GM12801 (cell line): ENCODE measurements around the gene SMAD3.

Experiments
- TF ChIP-seq, protein P1 (sequence below): IDR thresholded peaks from one replicate; pipeline ENCODE4 v1.5.1; 2011; ENCODE audit warnings: control low read depth; ENCODE audit not compliant: insufficient read length; ENCODE audit errors: extremely low read depth

The SMAD3 gene

DNA sequence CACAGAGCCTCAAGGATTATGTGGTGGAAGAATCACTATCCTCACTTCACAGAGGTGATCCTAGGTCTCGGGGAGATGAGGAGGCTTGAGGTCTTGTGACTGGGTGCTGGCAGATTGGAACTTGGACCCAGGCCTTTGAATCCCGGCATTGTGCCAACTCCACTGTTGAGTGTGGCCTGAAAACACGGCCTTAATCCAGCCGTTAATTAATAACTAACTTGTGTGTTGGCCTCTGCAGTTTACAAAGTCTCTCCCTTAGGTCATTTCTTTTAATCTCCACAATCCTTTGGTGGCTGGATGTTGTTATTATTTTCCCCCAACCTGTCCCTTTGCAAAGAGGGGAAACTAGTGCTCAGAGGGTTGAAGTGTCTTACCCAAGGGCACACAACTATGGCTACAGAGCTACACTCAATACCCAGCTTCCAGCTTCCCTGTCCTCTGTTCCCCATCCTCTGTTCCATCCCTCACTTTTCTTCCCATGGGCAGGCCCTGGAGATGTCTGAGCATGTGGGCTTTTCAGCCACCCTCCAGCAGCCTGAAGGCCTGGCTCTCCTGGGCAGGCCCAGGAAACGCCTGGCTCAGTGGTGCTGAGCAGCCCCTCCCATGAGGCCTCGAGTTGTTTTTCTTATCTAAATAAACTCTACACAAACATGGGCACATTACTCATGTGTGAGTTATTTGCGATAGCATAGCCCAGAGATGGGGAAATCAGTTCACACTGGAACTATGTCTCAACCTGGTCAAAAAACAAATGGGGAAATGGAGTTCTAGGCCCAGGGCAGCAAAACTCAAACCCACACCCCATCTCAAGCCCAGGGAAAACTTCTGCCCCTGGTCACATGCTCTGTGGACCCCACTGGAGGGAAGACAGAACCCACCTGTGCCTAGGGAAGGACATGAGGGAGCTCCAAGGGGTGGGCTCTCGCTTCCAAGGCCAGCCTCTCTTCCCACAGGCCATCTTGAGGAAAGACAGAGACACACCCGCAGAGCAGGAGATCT lies 16.8 kb upstream of the SMAD3 start:
- TF ChIP-seq, protein P1, sequence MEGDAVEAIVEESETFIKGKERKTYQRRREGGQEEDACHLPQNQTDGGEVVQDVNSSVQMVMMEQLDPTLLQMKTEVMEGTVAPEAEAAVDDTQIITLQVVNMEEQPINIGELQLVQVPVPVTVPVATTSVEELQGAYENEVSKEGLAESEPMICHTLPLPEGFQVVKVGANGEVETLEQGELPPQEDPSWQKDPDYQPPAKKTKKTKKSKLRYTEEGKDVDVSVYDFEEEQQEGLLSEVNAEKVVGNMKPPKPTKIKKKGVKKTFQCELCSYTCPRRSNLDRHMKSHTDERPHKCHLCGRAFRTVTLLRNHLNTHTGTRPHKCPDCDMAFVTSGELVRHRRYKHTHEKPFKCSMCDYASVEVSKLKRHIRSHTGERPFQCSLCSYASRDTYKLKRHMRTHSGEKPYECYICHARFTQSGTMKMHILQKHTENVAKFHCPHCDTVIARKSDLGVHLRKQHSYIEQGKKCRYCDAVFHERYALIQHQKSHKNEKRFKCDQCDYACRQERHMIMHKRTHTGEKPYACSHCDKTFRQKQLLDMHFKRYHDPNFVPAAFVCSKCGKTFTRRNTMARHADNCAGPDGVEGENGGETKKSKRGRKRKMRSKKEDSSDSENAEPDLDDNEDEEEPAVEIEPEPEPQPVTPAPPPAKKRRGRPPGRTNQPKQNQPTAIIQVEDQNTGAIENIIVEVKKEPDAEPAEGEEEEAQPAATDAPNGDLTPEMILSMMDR = no peak

DNA sequence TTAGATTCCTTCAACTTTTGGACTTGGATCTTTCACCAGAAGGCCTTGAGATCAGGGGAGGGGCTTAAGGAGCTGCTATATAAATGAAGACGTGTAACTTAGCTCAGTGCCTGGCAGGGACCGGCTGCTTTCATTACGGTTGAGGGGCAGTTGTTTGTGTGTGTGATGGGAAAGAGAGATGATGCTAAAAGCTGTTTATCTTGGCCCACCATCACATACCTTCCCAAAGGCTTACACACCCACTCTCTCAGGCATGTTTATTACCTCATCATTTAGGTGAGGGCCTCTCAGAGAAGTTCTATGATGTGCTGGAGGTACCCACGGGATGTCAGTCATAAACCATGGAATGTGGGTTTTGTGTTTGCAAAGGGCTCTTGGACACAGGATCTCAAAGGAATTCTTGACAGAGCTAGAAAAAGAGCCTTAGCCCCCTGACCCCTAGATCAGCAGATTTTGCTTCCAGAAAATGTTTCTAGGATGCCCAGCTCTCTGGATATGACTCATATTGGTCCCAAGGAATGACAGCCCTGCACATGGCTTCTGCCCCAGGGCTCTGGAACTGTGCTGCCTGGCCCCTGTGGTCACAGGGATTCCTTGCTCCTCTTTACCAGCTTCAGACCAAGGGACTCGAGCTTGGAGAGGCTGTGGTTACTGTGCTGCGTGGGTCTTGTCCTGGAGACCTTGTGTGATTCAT lies 15.9 kb upstream of the SMAD3 start:
- TF ChIP-seq, protein P1 = no peak

DNA sequence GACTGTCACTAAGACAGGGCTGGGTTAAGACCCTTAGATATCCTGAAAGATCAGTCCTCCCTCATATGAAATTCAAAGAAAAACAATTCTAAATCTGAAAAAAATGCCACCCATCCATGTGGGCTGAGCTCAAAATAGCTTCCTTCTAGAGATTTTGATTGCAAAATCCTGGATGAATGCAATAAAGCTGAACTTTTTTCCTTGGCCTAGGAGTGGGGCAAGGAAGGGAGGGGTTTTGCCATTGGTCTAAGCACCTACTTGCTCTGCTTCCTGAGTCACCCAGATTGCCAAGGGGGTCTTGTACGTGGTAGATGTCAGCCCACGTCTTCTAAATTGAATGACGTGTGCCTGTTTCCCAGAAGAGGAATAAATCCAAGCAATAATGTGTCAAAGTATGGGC lies 15.3 kb upstream of the SMAD3 start:
- TF ChIP-seq, protein P1 = no peak

DNA sequence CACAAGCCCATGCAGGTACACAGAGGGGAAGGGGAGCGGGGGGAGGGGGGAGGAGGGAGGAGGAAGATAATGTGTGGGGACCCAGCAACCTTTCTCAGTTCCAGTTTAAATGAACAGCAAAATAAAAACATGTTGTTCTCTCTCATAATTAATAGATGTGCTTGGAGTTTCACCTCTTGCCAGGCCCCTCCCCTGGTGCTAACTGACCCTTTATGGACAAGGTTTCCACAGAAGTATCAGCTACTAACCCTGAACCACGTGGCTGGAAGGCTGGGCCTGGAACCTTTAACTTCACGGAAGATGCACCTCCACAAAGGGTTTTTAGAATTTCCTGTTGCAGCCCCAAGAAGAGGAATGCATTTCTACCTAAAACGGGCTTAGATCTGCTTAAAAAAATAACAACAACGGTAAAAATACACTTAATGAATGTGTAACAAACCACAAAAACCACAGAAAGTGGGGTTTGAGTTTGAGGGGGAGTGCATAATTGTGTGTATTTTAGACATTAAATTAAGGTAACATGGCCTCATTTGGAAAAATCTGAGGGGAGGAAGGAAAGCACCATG lies 14.8 kb upstream of the SMAD3 start:
- TF ChIP-seq, protein P1 = no peak

DNA sequence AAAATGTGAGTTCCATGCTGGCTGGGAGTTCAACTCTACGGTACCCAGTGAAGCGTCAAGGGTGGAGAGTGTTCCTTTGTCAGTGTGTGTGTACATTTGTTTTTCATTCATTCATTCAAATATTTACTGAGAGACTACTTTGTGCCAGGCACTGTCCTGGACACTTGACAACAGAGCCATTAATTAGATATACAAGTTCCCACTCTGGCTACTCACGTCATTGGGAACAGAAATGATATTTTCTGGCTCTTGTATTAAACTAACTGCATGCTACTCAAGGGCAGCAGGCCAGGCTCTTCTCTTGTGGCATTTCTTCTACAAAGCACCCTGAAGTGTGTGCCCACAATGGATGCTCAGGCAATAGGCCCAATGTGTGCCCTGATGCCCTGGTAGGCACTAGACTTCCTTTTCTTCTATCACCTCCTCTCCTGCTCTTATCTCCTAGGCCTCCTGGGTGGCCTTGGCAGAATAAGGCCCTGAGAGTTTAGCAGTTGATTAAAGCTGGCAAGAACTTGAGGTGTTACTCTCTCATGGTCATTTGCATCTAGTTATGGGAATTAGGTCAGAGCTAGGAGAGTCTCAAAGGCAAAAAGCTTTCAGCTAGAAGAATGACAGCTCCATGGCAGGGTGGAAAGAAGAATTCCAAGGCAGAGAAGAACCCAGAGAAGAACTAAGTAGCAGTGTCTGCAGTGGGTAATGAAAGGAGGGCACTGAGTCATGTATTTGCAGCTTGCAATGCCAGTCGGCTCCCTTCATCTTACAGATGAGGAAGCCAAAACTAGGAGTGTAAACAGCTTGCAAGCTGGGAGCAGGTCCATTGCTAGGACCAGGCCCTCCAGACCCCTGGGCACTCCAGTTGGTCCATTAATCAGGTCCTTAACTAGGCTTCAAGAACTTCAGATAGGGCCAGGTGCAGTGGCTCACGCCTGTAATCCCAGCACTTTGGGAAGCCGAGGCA lies 14.0 kb upstream of the SMAD3 start:
- TF ChIP-seq, protein P1 = no peak

DNA sequence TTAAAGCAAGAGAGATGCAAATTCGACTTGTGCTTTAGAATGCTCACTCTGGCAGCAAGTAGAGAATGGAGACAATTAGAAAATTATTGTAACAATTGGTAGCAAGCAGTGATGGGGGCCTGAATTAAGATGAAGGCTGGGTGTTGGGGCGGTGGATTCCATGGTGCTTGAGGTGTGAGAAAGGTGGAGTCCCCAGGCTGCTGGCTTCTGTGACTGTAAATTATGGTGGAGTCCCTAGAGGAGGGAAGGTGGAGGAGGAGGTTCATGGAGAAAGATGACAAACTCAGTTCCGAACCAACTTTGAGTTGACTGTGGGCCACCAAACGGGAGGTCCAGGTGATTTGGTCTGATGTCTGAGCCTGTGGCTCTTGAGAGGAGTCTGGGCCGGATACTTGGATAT lies 10.7 kb upstream of the SMAD3 start:
- TF ChIP-seq, protein P1 = no peak

DNA sequence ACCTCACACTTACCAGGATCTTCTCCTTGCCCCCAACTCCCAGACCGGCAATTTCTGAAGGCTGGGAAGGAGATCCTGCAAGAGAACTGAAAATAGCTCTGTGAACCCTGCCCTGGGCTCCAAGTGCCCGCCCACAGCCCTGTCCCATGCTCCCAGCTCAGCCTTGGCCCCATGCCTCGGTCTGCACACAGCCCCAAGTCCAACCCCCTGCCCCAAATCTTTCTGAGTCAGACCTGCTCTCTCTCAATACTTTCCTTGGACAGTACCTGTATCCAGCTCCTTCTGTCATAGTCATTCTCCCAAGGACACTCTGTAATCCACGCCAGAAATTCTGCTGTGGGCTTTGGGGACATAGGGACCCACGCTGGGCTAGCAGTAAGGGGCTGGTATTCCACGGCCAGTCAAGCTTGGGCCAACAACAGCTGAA lies 6.3 kb upstream of the SMAD3 start:
- TF ChIP-seq, protein P1 = no peak
